ENCODE results near the gene IAH1. TPM values are rescaled to one million over a fixed set of nuclear protein-coding genes. Genes with fewer than 3 reads are reported as not detected.

Gene IAH1
- total RNA-seq, 1 experiment from 2014 or later: 39.3 TPM

GRCh38 chr2:9527995-9528787, 53.8 kb downstream of the IAH1 start:
- CTCF ChIA-PET: no interaction called here
- Histone ChIP-seq H2AFZ (ENCODE audit: low read length) (no peak overlapping the region), H3K27ac (ENCODE audit: low read length) (no peak overlapping the region), H3K4me2 (ENCODE audit: low read length) (no peak overlapping the region), H3F3A (ENCODE audit: low read length, unreplicated experiment) (no peaks in the 10 kb centered on the region), H3K4me3 (ENCODE audit: low read length) (no peak overlapping the region), H3K36me3 (ENCODE audit: low read depth, low read length) (peaks cover 23% of the 10 kb centered on the region; the same call in 1 of the 2 replicates), H3K9me2 (replicated peaks; ENCODE audit: low read length) (no peaks in the 10 kb centered on the region), H3K4me1 (ENCODE audit: insufficient read depth, low read length) (peaks cover 4% of the 10 kb centered on the region; the same call in 1 of the 2 replicates), H3K79me2 (ENCODE audit: low read length) (no peaks in the 10 kb centered on the region), H3K9ac (ENCODE audit: low read length) (no peak overlapping the region), H3K27me3 (ENCODE audit: low read length) (no peaks in the 10 kb centered on the region), H3K9me3 (ENCODE audit: low read length) (no peaks in the 10 kb centered on the region), H4K20me1 (ENCODE audit: low read length) (no peaks in the 10 kb centered on the region)
- no TSS peak for BruUV-seq (replicated peaks)
- POLR2A ChIA-PET (ENCODE audit: unreplicated experiment): no interaction called here
- intact Hi-C loops (cut with micrococcal nuclease): no loop called here
- ATAC-seq: no peak; the same call in 1 of the 2 replicates
- no peak for TF ChIP-seq CTCF (conservative IDR thresholded peaks at IDR 0.05; ENCODE audit: low read depth, low read length)
- TF ChIP-seq EZH2 (IDR thresholded peaks at IDR 0.05; ENCODE audit: low read length, unreplicated experiment): no peak
- no peak for TF ChIP-seq EZH2phosphoT487 (IDR thresholded peaks at IDR 0.05; ENCODE audit: borderline replicate concordance, low read length)
- no peak for DNase-seq

GRCh38 chr2:9532421-9532820, 58.1 kb downstream of the IAH1 start:
- H3K27ac ChIP-seq (ENCODE audit: low read length): no peak overlapping the region
- H3K79me2 ChIP-seq (ENCODE audit: low read length): no peaks in the 10 kb centered on the region
- POLR2A ChIA-PET (ENCODE audit: unreplicated experiment): no interaction called here
- peaks cover 4% of the 10 kb centered on the region; the same call in 1 of the 2 replicates for H3K4me1 ChIP-seq (ENCODE audit: insufficient read depth, low read length)
- no peaks in the 10 kb centered on the region for H4K20me1 ChIP-seq (ENCODE audit: low read length)
- H2AFZ ChIP-seq (ENCODE audit: low read length): no peak overlapping the region
- no peaks in the 10 kb centered on the region for H3K27me3 ChIP-seq (ENCODE audit: low read length)
- DNase-seq: no peak
- H3K9ac ChIP-seq (ENCODE audit: low read length): no peak overlapping the region
- TF ChIP-seq CTCF (conservative IDR thresholded peaks at IDR 0.05; ENCODE audit: low read depth, low read length) (no peak), EZH2phosphoT487 (IDR thresholded peaks at IDR 0.05; ENCODE audit: borderline replicate concordance, low read length) (no peak), EZH2 (IDR thresholded peaks at IDR 0.05; ENCODE audit: low read length, unreplicated experiment) (no peak)
- no peak for ATAC-seq
- CTCF ChIA-PET: no interaction called here
- intact Hi-C loops (cut with micrococcal nuclease): no loop called here
- no peak overlapping the region for H3K4me3 ChIP-seq (ENCODE audit: low read length)
- H3K36me3 ChIP-seq (ENCODE audit: low read depth, low read length): peaks cover 10% of the 10 kb centered on the region; the same call in 1 of the 2 replicates
- no peaks in the 10 kb centered on the region for H3K9me3 ChIP-seq (ENCODE audit: low read length)
- no peak overlapping the region for H3K4me2 ChIP-seq (ENCODE audit: low read length)
- no peaks in the 10 kb centered on the region for H3K9me2 ChIP-seq (replicated peaks; ENCODE audit: low read length)
- no TSS peak for BruUV-seq (replicated peaks)
- no peaks in the 10 kb centered on the region for H3F3A ChIP-seq (ENCODE audit: low read length, unreplicated experiment)

- POLR2A ChIA-PET (ENCODE audit: unreplicated experiment): no interaction called here
- ATAC-seq (no peak), DNase-seq (no peak)
- Histone ChIP-seq H3K27me3 (ENCODE audit: low read length) (no peaks in the 10 kb centered on the region), H2AFZ (ENCODE audit: low read length) (no peak overlapping the region), H3K4me3 (ENCODE audit: low read length) (no peak overlapping the region), H3F3A (ENCODE audit: low read length, unreplicated experiment) (no peaks in the 10 kb centered on the region), H3K27ac (ENCODE audit: low read length) (no peak overlapping the region), H3K9me3 (ENCODE audit: low read length) (no peaks in the 10 kb centered on the region), H3K36me3 (ENCODE audit: low read depth, low read length) (peaks cover 10% of the 10 kb centered on the region; the same call in 1 of the 2 replicates), H3K4me2 (ENCODE audit: low read length) (no peak overlapping the region), H3K9ac (ENCODE audit: low read length) (no peak overlapping the region), H3K79me2 (ENCODE audit: low read length) (no peaks in the 10 kb centered on the region), H3K4me1 (ENCODE audit: insufficient read depth, low read length) (no peaks in the 10 kb centered on the region), H4K20me1 (ENCODE audit: low read length) (no peaks in the 10 kb centered on the region), H3K9me2 (replicated peaks; ENCODE audit: low read length) (no peaks in the 10 kb centered on the region)
- CTCF ChIA-PET: no interaction called here
- TF ChIP-seq EZH2phosphoT487 (IDR thresholded peaks at IDR 0.05; ENCODE audit: borderline replicate concordance, low read length) (no peak), EZH2 (IDR thresholded peaks at IDR 0.05; ENCODE audit: low read length, unreplicated experiment) (no peak), CTCF (conservative IDR thresholded peaks at IDR 0.05; ENCODE audit: low read depth, low read length) (no peak)
- no TSS peak for BruUV-seq (replicated peaks)
- intact Hi-C loops (cut with micrococcal nuclease): no loop called here
Observed at GRCh38 chr2:9533663-9534062, 59.3 kb downstream of the IAH1 start.
